ENCODE measurements around the gene ARHGEF7.

The ARHGEF7 gene

GRCh38 chr13:111095911-111096501, 19.1 kb upstream of the ARHGEF7 start:
- DNase-seq (ENCODE audit: extremely low read depth, insufficient read length) = no peak
- Histone ChIP-seq H3K36me3 (ENCODE audit: control insufficient read depth, insufficient read depth, low read length) (no peaks in the 10 kb centered on the region), H3K27me3 (replicated peaks; ENCODE audit: control insufficient read depth, insufficient read depth, low read length) (peaks cover 3% of the 10 kb centered on the region; the same call in 1 of the 2 replicates), H3K4me3 (replicated peaks; ENCODE audit: low read depth, low read length) (no peak overlapping the region)
- no peak for TF ChIP-seq CTCF (IDR thresholded peaks at IDR 0.05; ENCODE audit: insufficient read depth, low read length, poor library complexity, severe bottlenecking)

- Histone ChIP-seq H3K27me3 (replicated peaks; ENCODE audit: control insufficient read depth, insufficient read depth, low read length) (peaks cover 2% of the 10 kb centered on the region; the same call in 1 of the 2 replicates), H3K36me3 (ENCODE audit: control insufficient read depth, insufficient read depth, low read length) (no peaks in the 10 kb centered on the region), H3K4me3 (replicated peaks; ENCODE audit: low read depth, low read length) (no peak overlapping the region)
- DNase-seq (ENCODE audit: extremely low read depth, insufficient read length) = no peak
- no peak for TF ChIP-seq CTCF (IDR thresholded peaks at IDR 0.05; ENCODE audit: insufficient read depth, low read length, poor library complexity, severe bottlenecking)
Measured at GRCh38 chr13:111099290-111099689, 15.8 kb upstream of the ARHGEF7 start.

GRCh38 chr13:111110054-111110453, 5.1 kb upstream of the ARHGEF7 start:
- no peak for TF ChIP-seq CTCF (IDR thresholded peaks at IDR 0.05; ENCODE audit: insufficient read depth, low read length, poor library complexity, severe bottlenecking)
- no peak for DNase-seq (ENCODE audit: extremely low read depth, insufficient read length)
- Histone ChIP-seq H3K4me3 (replicated peaks; ENCODE audit: low read depth, low read length) (no peak overlapping the region), H3K36me3 (ENCODE audit: control insufficient read depth, insufficient read depth, low read length) (no peaks in the 10 kb centered on the region), H3K27me3 (replicated peaks; ENCODE audit: control insufficient read depth, insufficient read depth, low read length) (peaks cover 9% of the 10 kb centered on the region)

- no peak for DNase-seq (ENCODE audit: extremely low read depth, insufficient read length)
- no peak overlapping the region for H3K4me3 ChIP-seq (replicated peaks; ENCODE audit: low read depth, low read length)
- peaks cover 13% of the 10 kb centered on the region for H3K27me3 ChIP-seq (replicated peaks; ENCODE audit: control insufficient read depth, insufficient read depth, low read length)
- no peak for TF ChIP-seq CTCF (IDR thresholded peaks at IDR 0.05; ENCODE audit: insufficient read depth, low read length, poor library complexity, severe bottlenecking)
- no peaks in the 10 kb centered on the region for H3K36me3 ChIP-seq (ENCODE audit: control insufficient read depth, insufficient read depth, low read length)
Measured at GRCh38 chr13:111111376-111111937, 3.7 kb upstream of the ARHGEF7 start.

- TF ChIP-seq CTCF (IDR thresholded peaks at IDR 0.05; ENCODE audit: insufficient read depth, low read length, poor library complexity, severe bottlenecking) = no peak
Measured at GRCh38 chr13:111112196-111112595, 2.9 kb upstream of the ARHGEF7 start.

More at GRCh38 chr13:111112196-111112595, 2.9 kb upstream of the ARHGEF7 start:
- H3K36me3 ChIP-seq (ENCODE audit: control insufficient read depth, insufficient read depth, low read length) = no peaks in the 10 kb centered on the region
- peaks cover 13% of the 10 kb centered on the region for H3K27me3 ChIP-seq (replicated peaks; ENCODE audit: control insufficient read depth, insufficient read depth, low read length)
- DNase-seq (ENCODE audit: extremely low read depth, insufficient read length) = no peak
- no peak overlapping the region for H3K4me3 ChIP-seq (replicated peaks; ENCODE audit: low read depth, low read length)

Data from GM06990 (cell line).